AG20443 (cell line): ENCODE results near the gene AMELX.

Experiments used
- DNase-seq: peaks from one replicate; pipeline ENCODE4 v3.0.0; 2012; ENCODE audit warnings: low spot score, mixed read lengths

Gene AMELX

GRCh38 chrX:11293113-11293512 lies at the start of gene AMELX:
Gene AMELX, plus strand, starts transcription at chrX:11293413. Its CDS starts 1,376 bp downstream, at chrX:11294789.
- no peak for DNase-seq

- DNase-seq, result no peak
Measured at GRCh38 chrX:11244636-11245035, 48.6 kb upstream of the AMELX start.

GRCh38 chrX:11254417-11255109 lies 38.6 kb upstream of the AMELX start:
- no peak for DNase-seq

GRCh38 chrX:11257290-11257689 lies 35.9 kb upstream of the AMELX start:
- DNase-seq, result no peak

- DNase-seq, result no peak
Measured at GRCh38 chrX:11257711-11258110, 35.5 kb upstream of the AMELX start.

GRCh38 chrX:11259437-11259836 lies 33.8 kb upstream of the AMELX start:
- DNase-seq, result no peak

- DNase-seq, result peak; percentile 38
Measured at GRCh38 chrX:11261260-11261659, 32.0 kb upstream of the AMELX start.

GRCh38 chrX:11264925-11265324 lies 28.3 kb upstream of the AMELX start:
- no peak for DNase-seq

GRCh38 chrX:11265352-11265751 lies 27.9 kb upstream of the AMELX start:
- DNase-seq, result no peak

GRCh38 chrX:11266573-11267003 lies 26.6 kb upstream of the AMELX start:
- DNase-seq, result no peak

- no peak for DNase-seq
Measured at GRCh38 chrX:11267425-11267824, 25.8 kb upstream of the AMELX start.

GRCh38 chrX:11269006-11269405 lies 24.2 kb upstream of the AMELX start:
- no peak for DNase-seq

GRCh38 chrX:11269996-11270395 lies 23.2 kb upstream of the AMELX start:
- no peak for DNase-seq

- no peak for DNase-seq
Measured at GRCh38 chrX:11272290-11272689, 20.9 kb upstream of the AMELX start.

- DNase-seq, result no peak
Measured at GRCh38 chrX:11272863-11273262, 20.4 kb upstream of the AMELX start.

GRCh38 chrX:11273544-11273943 lies 19.7 kb upstream of the AMELX start:
- no peak for DNase-seq

- DNase-seq, result no peak
Measured at GRCh38 chrX:11282043-11282442, 11.2 kb upstream of the AMELX start.

- no peak for DNase-seq
Measured at GRCh38 chrX:11285651-11286050, 7.6 kb upstream of the AMELX start.

GRCh38 chrX:11287505-11287904 lies 5.7 kb upstream of the AMELX start:
- DNase-seq, result peak; percentile 16

GRCh38 chrX:11290416-11291102 lies 2.7 kb upstream of the AMELX start:
- DNase-seq, result no peak

GRCh38 chrX:11296051-11296450 lies 2.8 kb downstream of the AMELX start:
- DNase-seq, result no peak

- no peak for DNase-seq
Measured at GRCh38 chrX:11298600-11298999, 5.4 kb downstream of the AMELX start.

- DNase-seq, result no peak
Measured at GRCh38 chrX:11304829-11305228, 11.6 kb downstream of the AMELX start.

- DNase-seq, result no peak
Measured at GRCh38 chrX:11305641-11306040, 12.4 kb downstream of the AMELX start.
